ENCODE results near the gene NRDC. TPM values are rescaled to one million over a fixed set of nuclear protein-coding genes. Genes with fewer than 3 reads are reported as not detected.

NRDC gene
- total and polyA plus RNA-seq, 7 donors: 34.4 to 91.4 (median 71.0) TPM

GRCh38 chr1:51843948-51844347 is 34.6 kb downstream of the NRDC start:
- 83 to 84% methylated on average over 4 of the region's 4 CpGs for WGBS, 2 donors
- DNase-seq: no peak
- H3K36me3 ChIP-seq: peaks cover 0 to 13% (median 3%) of the 10 kb centered on the region in 4 donors
- peaks cover 0 to 6% (median 0%) of the 10 kb centered on the region in 4 donors for H3K4me1 ChIP-seq
- no peak overlapping the region for H3K4me3 ChIP-seq
- no peaks in the 10 kb centered on the region for H3K9me3 ChIP-seq
- no peak overlapping the region for H3K27ac ChIP-seq
- H3K27me3 ChIP-seq: no peaks in the 10 kb centered on the region
- TF ChIP-seq POLR2AphosphoS5 (IDR thresholded peaks at IDR 0.05): no peak
- TF ChIP-seq EP300 (IDR thresholded peaks at IDR 0.05): no peak
- no peak for TF ChIP-seq CTCF (IDR thresholded peaks at IDR 0.05)
- no peak for TF ChIP-seq POLR2A (IDR thresholded peaks at IDR 0.05)
- intact Hi-C loops (cut with DNase I): no loop called here

GRCh38 chr1:51842261-51842660 is 36.3 kb downstream of the NRDC start:
- H3K36me3 ChIP-seq: peaks cover 0 to 22% (median 3%) of the 10 kb centered on the region in 4 donors
- WGBS, 2 donors: 89 to 93% methylated on average over 1 of the region's 1 CpG
- no peak for DNase-seq
- H3K4me3 ChIP-seq: no peak overlapping the region
- no peaks in the 10 kb centered on the region for H3K9me3 ChIP-seq
- TF ChIP-seq POLR2A (IDR thresholded peaks at IDR 0.05) (no peak), EP300 (IDR thresholded peaks at IDR 0.05) (no peak), POLR2AphosphoS5 (IDR thresholded peaks at IDR 0.05) (no peak), CTCF (IDR thresholded peaks at IDR 0.05) (no peak)
- no peak overlapping the region for H3K27ac ChIP-seq
- peaks cover 0 to 6% (median 0%) of the 10 kb centered on the region in 4 donors for H3K4me1 ChIP-seq
- no peaks in the 10 kb centered on the region for H3K27me3 ChIP-seq
- intact Hi-C loops (cut with DNase I): no loop called here

GRCh38 chr1:51840743-51841461 is 37.6 kb downstream of the NRDC start:
- H3K27ac ChIP-seq: no peak overlapping the region
- DNase-seq: no peak
- no peak for TF ChIP-seq POLR2A (IDR thresholded peaks at IDR 0.05)
- no peak for TF ChIP-seq POLR2AphosphoS5 (IDR thresholded peaks at IDR 0.05)
- TF ChIP-seq EP300 (IDR thresholded peaks at IDR 0.05): no peak
- H3K4me1 ChIP-seq: peaks cover 0 to 6% (median 0%) of the 10 kb centered on the region in 4 donors
- peaks cover 0 to 28% (median 3%) of the 10 kb centered on the region in 4 donors for H3K36me3 ChIP-seq
- H3K9me3 ChIP-seq: no peaks in the 10 kb centered on the region
- intact Hi-C loops (cut with DNase I): no loop called here
- 94 to 95% methylated on average over 4 of the region's 4 CpGs for WGBS, 2 donors
- H3K27me3 ChIP-seq: no peaks in the 10 kb centered on the region
- no peak overlapping the region for H3K4me3 ChIP-seq

- TF ChIP-seq CTCF (IDR thresholded peaks at IDR 0.05) (no peak), POLR2A (IDR thresholded peaks at IDR 0.05) (no peak), EP300 (IDR thresholded peaks at IDR 0.05) (no peak), POLR2AphosphoS5 (IDR thresholded peaks at IDR 0.05) (no peak)
- WGBS, 2 donors: 69 to 96% methylated on average over 2 of the region's 2 CpGs
- Histone ChIP-seq H3K4me3 (no peak overlapping the region), H3K27ac (no peak overlapping the region), H3K36me3 (peaks cover 0 to 33% (median 3%) of the 10 kb centered on the region in 4 donors), H3K4me1 (peaks cover 0 to 6% (median 0%) of the 10 kb centered on the region in 4 donors), H3K27me3 (no peaks in the 10 kb centered on the region), H3K9me3 (no peaks in the 10 kb centered on the region)
- intact Hi-C loops (cut with DNase I): no loop called here
- DNase-seq: no peak
Measured at GRCh38 chr1:51840182-51840581, 38.3 kb downstream of the NRDC start.

GRCh38 chr1:51839094-51839493 is 39.4 kb downstream of the NRDC start:
- H3K4me1 ChIP-seq: peaks cover 0 to 6% (median 0%) of the 10 kb centered on the region in 4 donors
- peaks cover 0 to 43% (median 3%) of the 10 kb centered on the region in 4 donors for H3K36me3 ChIP-seq
- no peaks in the 10 kb centered on the region for H3K27me3 ChIP-seq
- no peak overlapping the region for H3K4me3 ChIP-seq
- DNase-seq: no peak
- TF ChIP-seq CTCF (IDR thresholded peaks at IDR 0.05) (no peak), POLR2AphosphoS5 (IDR thresholded peaks at IDR 0.05) (no peak), EP300 (IDR thresholded peaks at IDR 0.05) (no peak), POLR2A (IDR thresholded peaks at IDR 0.05) (no peak)
- no peaks in the 10 kb centered on the region for H3K9me3 ChIP-seq
- WGBS, 2 donors: 92 to 100% methylated on average over 1 of the region's 1 CpG
- intact Hi-C loops (cut with DNase I): no loop called here
- no peak overlapping the region for H3K27ac ChIP-seq

All from sigmoid colon (tissue), 7 donors.